ENCODE measurements around the gene PSMC3IP. TPM values are rescaled to one million over a fixed set of nuclear protein-coding genes. Genes with fewer than 3 reads are reported as not detected.

PSMC3IP gene
- total and polyA plus RNA-seq, 2 donors (not counting 3 experiments of a cell fraction or from before 2014, with no cell fraction given): 5.9 to 19.3 TPM

- TF ChIP-seq EZH2 (IDR thresholded peaks at IDR 0.05; ENCODE audit: borderline replicate concordance, low read depth, low read length, severe bottlenecking) (no peak), JUN (IDR thresholded peaks at IDR 0.05; ENCODE audit: borderline replicate concordance, insufficient read depth, insufficient read length, low read depth) (no peak), MYC (IDR thresholded peaks at IDR 0.05; ENCODE audit: low read depth, low read length) (no peak), GATA2 (IDR thresholded peaks at IDR 0.05; ENCODE audit: insufficient read depth, insufficient read length, low read depth, low read length) (no peak)
- TF ChIP-seq, protein P1, sequence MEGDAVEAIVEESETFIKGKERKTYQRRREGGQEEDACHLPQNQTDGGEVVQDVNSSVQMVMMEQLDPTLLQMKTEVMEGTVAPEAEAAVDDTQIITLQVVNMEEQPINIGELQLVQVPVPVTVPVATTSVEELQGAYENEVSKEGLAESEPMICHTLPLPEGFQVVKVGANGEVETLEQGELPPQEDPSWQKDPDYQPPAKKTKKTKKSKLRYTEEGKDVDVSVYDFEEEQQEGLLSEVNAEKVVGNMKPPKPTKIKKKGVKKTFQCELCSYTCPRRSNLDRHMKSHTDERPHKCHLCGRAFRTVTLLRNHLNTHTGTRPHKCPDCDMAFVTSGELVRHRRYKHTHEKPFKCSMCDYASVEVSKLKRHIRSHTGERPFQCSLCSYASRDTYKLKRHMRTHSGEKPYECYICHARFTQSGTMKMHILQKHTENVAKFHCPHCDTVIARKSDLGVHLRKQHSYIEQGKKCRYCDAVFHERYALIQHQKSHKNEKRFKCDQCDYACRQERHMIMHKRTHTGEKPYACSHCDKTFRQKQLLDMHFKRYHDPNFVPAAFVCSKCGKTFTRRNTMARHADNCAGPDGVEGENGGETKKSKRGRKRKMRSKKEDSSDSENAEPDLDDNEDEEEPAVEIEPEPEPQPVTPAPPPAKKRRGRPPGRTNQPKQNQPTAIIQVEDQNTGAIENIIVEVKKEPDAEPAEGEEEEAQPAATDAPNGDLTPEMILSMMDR (IDR thresholded peaks at IDR 0.05; ENCODE audit: extremely low read depth in 1 of 2, insufficient read depth in 1 of 2, low read depth in 1 of 2, low read length in 2 of 2): no peak
- Histone ChIP-seq H3K27me3 (ENCODE audit: control insufficient read depth in 2 of 2, insufficient read depth in 2 of 2, low read length in 2 of 2) (no peaks in the 10 kb centered on the region), H3K27ac (ENCODE audit: insufficient read depth, low read depth, low read length) (no peak overlapping the region), H3K4me2 (ENCODE audit: insufficient read depth, low read length) (no peak overlapping the region), H2AFZ (ENCODE audit: low read depth, low read length) (no peak overlapping the region), H3K36me3 (ENCODE audit: control insufficient read depth in 2 of 2, extremely low read depth in 1 of 2, insufficient read depth in 2 of 2, low read length in 2 of 2) (peaks cover 2 to 5% of the 10 kb centered on the region in 2 experiments), H3K4me1 (ENCODE audit: control insufficient read depth, extremely low read depth, insufficient read depth, low read length) (peaks cover 23% of the 10 kb centered on the region), H3K9me1 (replicated peaks; ENCODE audit: control insufficient read depth, extremely low read depth, insufficient read depth, low read length) (no peaks in the 10 kb centered on the region), H3K9ac (replicated peaks; ENCODE audit: extremely low read depth, insufficient read depth, low read length) (no peak overlapping the region), H3K4me3 (replicated peaks in 1 of 3; ENCODE audit: insufficient read depth in 1 of 3, low read depth in 1 of 3, low read length in 3 of 3) (no peak overlapping the region), H4K20me1 (replicated peaks; ENCODE audit: control insufficient read depth, extremely low read depth, insufficient read depth, low read length) (no peaks in the 10 kb centered on the region), H3K9me3 (replicated peaks; ENCODE audit: control insufficient read depth, insufficient read depth, low read length) (no peaks in the 10 kb centered on the region), H3K79me2 (ENCODE audit: control insufficient read depth, insufficient read depth, low read length) (peaks cover 4% of the 10 kb centered on the region)
- no peak for DNase-seq (ENCODE audit: low read depth, low spot score)
- no peak for FAIRE-seq
- no TSS peak for BruUV-seq (replicated peaks)
- CTCF ChIA-PET: interaction anchor here (3.1 kb wide), 1 partner anchor 11 kb away, joined by 14 read pairs; no protein-coding TSS in a partner anchor
- dilution Hi-C loops (cut with MboI; ENCODE audit: extremely low pct_ligation_motif_present, low sequenced_read_pairs) (no loop called here), intact Hi-C loops (cut with micrococcal nuclease) (loop anchor here (2.0 kb wide), 1 partner anchor 17 kb away; no protein-coding TSS in a partner anchor)
- POLR2A ChIA-PET: no interaction called here
Measured at GRCh38 chr17:42537826-42538451, 39.6 kb downstream of the PSMC3IP start.

All from endothelial cell of umbilical vein (primary cell).